Activated T-cell treated with anti-CD3 and anti-CD28 coated beads, Interleukin-2, amount 50 U/mL, for 24 hours (primary cell): Measurements from ENCODE around the gene TMEM169.

Experiments
- DNase-seq: peaks from one replicate; pipeline ENCODE4 v3.0.0-alpha.2; 2020
- H3K27ac Mint-ChIP-seq: 2 replicates; pipeline ENCODE4 v1.8.0; 2020; ENCODE audit warnings: mild to moderate bottlenecking, mixed read lengths
- H3K27me3 Mint-ChIP-seq: 2 replicates; pipeline ENCODE4 v1.8.0; 2020; ENCODE audit warnings: mixed read lengths
- H3K36me3 Mint-ChIP-seq: 2 replicates; pipeline ENCODE4 v1.8.0; 2020; ENCODE audit warnings: low read depth, mixed read lengths
- H3K4me1 Mint-ChIP-seq: 2 replicates; pipeline ENCODE4 v1.8.0; 2020; ENCODE audit warnings: low read depth, mixed read lengths
- H3K4me3 Mint-ChIP-seq: 2 replicates; pipeline ENCODE4 v1.8.0; 2020; ENCODE audit warnings: mild to moderate bottlenecking, moderate library complexity, mixed read lengths
- H3K9me3 Mint-ChIP-seq: 2 replicates; pipeline ENCODE4 v1.8.0; 2020; ENCODE audit warnings: mixed read lengths

Gene TMEM169

DNA sequence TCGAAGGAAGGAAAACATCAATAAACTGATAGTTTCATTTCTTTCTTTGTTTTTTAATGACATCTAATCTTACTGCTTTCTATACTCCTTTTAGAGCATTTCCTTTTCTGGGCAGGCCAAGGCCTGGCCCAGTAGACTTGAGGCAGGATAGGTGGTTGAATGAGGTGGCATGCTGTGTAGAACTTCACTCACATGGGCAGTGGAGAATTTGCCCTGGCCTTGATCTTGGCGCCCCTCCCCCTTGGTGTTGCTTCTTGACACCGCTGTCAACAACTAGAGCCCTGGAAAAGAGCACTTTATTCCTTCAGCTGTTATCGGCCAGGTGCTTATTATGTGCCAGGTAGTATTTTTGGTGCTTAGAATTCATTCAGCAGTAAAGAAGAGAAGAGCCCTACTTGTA lies 64.9 kb downstream of the TMEM169 start:
- Mint-ChIP-seq H3K27me3 (no peaks in the 10 kb centered on the region), H3K4me3 (no peak overlapping the region), H3K36me3 (peaks cover 5% of the 10 kb centered on the region), H3K9me3 (no peaks in the 10 kb centered on the region), H3K27ac (no peak overlapping the region), H3K4me1 (peaks cover 54% of the 10 kb centered on the region)
- no peak for DNase-seq

DNA sequence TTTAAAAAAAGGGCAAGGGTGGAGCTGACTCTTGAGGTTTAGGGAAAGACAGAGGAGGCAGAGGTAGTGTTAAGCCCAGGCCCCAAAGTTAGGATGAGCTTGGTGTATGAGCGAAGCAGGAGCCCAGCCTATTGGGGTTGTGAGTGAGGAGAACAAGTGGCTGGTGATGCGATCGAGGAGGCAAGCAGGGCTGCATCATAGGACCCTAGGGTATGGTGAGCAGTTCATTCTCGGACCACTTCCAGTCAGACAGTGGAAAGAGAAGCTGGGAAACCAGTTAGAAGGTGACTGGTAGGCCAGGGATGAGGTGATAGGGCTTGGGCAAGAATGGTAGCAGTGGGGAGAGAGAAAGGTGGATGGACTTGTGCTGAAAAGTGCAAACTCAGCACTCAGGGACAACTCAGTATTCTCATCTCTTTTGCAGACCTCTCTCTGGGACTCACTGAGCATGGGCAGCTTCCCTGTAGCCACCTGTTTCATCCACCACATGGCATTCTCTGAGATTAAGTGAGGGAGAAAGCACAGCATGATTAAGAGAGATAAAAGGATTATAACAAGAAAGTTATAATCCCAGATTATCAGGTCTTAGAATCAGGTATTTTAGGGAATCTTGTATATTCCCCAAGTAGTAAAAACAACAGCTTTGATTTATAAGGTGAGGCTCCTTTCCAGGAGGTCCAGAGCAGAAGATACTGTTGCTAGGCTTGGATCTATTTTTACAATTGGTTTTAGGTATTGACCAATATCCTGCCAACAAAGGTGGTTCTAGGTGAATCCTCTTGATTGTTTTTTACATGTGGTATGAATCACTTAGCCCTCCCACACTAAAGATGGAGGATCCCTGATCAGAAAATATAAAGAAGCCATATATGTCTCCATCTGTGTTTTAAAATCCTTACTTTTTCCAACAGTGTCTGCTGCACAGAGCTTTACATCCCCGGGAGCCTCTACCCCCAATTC lies 65.7 kb downstream of the TMEM169 start:
- H3K27me3 Mint-ChIP-seq: no peaks in the 10 kb centered on the region
- peaks cover 49% of the 10 kb centered on the region for H3K4me1 Mint-ChIP-seq
- DNase-seq: no peak
- no peaks in the 10 kb centered on the region for H3K9me3 Mint-ChIP-seq
- H3K27ac Mint-ChIP-seq: peak overlapping the region; percentile 86
- H3K36me3 Mint-ChIP-seq: no peaks in the 10 kb centered on the region
- H3K4me3 Mint-ChIP-seq: no peak overlapping the region

DNA sequence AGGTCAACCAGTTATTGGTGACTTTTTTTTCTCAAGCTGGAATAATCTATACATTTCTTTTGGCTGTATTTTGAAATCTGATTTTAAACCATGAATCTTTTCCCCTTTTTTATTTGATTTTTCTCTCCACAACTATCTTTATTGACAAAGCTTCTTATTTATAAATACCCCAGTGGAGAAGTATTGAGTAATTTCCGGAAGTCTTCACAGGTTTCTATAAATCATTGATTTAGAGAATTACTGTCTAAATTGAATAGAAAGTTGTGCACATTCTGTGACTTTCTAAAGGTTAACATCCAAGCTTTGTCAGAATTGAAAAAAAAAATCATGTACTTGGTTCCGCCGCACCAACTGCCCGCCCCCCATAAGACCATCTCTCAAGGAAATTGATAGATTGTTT lies 67.3 kb downstream of the TMEM169 start:
- no peaks in the 10 kb centered on the region for H3K36me3 Mint-ChIP-seq
- DNase-seq: no peak

DNA sequence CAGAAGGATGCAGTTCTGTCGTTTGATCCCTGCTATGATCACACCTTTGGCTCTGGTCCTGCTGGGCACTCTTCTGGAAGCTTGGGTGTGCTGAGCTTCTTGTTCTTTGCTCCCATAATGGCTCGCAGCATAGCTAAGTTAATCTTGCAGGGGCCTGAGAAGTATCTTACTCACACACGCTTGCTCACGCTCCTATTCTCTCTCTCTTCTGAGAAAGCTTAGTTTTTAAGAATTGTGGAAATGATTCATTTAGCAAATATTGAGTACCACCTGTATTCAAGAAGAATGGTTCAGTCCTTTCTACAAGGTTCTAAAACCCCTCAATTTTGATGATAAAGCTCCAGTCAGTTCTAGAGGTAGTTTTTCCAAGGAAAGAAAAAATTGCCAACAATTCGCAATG lies 68.0 kb downstream of the TMEM169 start:
- Mint-ChIP-seq H3K4me1 (peaks cover 48% of the 10 kb centered on the region), H3K9me3 (no peaks in the 10 kb centered on the region), H3K27ac (peak overlapping the region; percentile 60), H3K36me3 (no peaks in the 10 kb centered on the region), H3K4me3 (no peak overlapping the region), H3K27me3 (no peaks in the 10 kb centered on the region)
- DNase-seq: no peak

More for the DNA sequence above, 67.3 kb downstream of the TMEM169 start:
- H3K9me3 Mint-ChIP-seq: no peaks in the 10 kb centered on the region
- peak overlapping the region; percentile 86 for H3K27ac Mint-ChIP-seq
- peaks cover 48% of the 10 kb centered on the region for H3K4me1 Mint-ChIP-seq
- H3K4me3 Mint-ChIP-seq: no peak overlapping the region
- H3K27me3 Mint-ChIP-seq: no peaks in the 10 kb centered on the region

DNA sequence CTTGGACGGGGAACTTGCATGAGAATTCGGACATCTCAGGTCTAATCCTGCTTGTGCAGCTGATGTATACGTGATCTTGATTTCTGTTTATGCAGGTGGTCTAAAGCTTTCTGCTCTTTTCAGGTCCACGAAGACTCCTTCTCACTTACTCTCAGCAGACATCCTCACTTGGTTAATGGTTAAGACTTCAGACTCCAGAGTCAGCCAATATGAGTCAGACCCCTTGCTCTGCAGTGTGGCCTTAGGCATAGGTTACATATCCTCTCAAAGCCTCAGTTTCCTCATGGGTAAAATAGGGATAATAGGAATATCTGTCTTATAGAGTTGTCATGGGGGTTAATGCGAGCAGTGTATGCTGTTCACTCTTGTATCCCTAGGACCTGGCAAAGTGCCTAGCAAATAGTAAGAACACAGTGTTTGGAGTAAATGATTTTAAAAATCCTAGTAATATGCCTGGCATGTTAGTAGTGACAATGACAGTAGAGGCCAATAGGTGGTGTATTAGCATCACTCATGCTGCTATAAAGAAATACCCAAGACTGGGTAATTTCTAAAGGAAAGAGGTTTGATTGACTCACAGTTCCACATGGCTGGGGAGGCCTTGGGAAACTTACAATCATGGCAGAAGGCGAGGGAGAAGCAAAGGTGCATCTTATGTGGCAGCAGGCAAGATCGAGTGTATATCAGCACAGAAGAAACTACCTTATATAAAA lies 69.8 kb downstream of the TMEM169 start:
- DNase-seq: no peak

More for the DNA sequence above, 69.8 kb downstream of the TMEM169 start:
- Mint-ChIP-seq H3K4me1 (peaks cover 52% of the 10 kb centered on the region), H3K4me3 (no peak overlapping the region), H3K9me3 (no peaks in the 10 kb centered on the region), H3K36me3 (no peaks in the 10 kb centered on the region), H3K27ac (peak overlapping the region; percentile 60), H3K27me3 (no peaks in the 10 kb centered on the region)
